OCI-LY7 (cell line): ENCODE measurements around the gene THAP11. TPM values are rescaled to one million over a fixed set of nuclear protein-coding genes. Genes with fewer than 3 reads are reported as not detected.

Experiments used
- BruUV-seq: library from RNA; stranded (reverse); fragments of 400-500 nt; replicated peaks from 2 replicates; lab custom pipeline; 2021; lab: Mats Ljungman, UMichigan
- CTCF ChIA-PET: fragments of 300-600 bp; sonication (Branson Sonifier 250); formaldehyde crosslinking; loops from one replicate; lab custom pipeline; 2022; ENCODE audit warnings: antibody characterized with exemption; ENCODE audit not compliant: unreplicated experiment; lab: Charles Lee
- POLR2A ChIA-PET: fragments of 300-600 bp; sonication (Branson Sonifier 250); formaldehyde crosslinking; loops from one replicate; lab custom pipeline; 2022; ENCODE audit warnings: antibody characterized with exemption; lab: Charles Lee
- DNase-seq: peaks from one replicate; pipeline ENCODE4 v3.0.0-alpha.2; 2015; ENCODE audit warnings: low spot score
- H2AFZ ChIP-seq: fragments of 200-600 bp; sonication (generic), shearing (Covaris generic); 2 replicates; pipeline ENCODE4 v1.6.1; 2014; ENCODE audit warnings: mild to moderate bottlenecking, antibody characterized with exemption, low read length, moderate library complexity
- H3K27ac ChIP-seq: fragments of 200-600 bp; sonication (generic); 2 replicates; pipeline ENCODE4 v1.5.1; 2014; ENCODE audit warnings: mixed run types, low read depth, mild to moderate bottlenecking, moderate library complexity, low read length, inconsistent platforms; ENCODE audit not compliant: poor library complexity, severe bottlenecking
- H3K36me3 ChIP-seq: fragments of 200-600 bp; sonication (generic); 2 replicates; pipeline ENCODE4 v1.6.1; 2014; ENCODE audit warnings: mild to moderate bottlenecking, antibody characterized with exemption, low read length, moderate library complexity, mixed read lengths; ENCODE audit not compliant: insufficient read depth
- H3K4me1 ChIP-seq: fragments of 200-600 bp; sonication (generic); 2 replicates; pipeline ENCODE4 v1.5.1; 2014; ENCODE audit warnings: mild to moderate bottlenecking, low read length; ENCODE audit not compliant: insufficient read depth, poor library complexity, severe bottlenecking
- H3K4me2 ChIP-seq: fragments of 200-600 bp; sonication (generic); 2 replicates; pipeline ENCODE4 v1.6.1; 2014; ENCODE audit warnings: mild to moderate bottlenecking, low read length
- H3K4me3 ChIP-seq: fragments of 200-600 bp; sonication (generic); 2 replicates; pipeline ENCODE4 v1.5.1; 2014; ENCODE audit warnings: mild to moderate bottlenecking, low read depth, low read length; ENCODE audit not compliant: poor library complexity, severe bottlenecking
- H3K79me2 ChIP-seq: fragments of 200-600 bp; sonication (generic); 2 replicates; pipeline ENCODE4 v1.6.1; 2016; ENCODE audit warnings: low read depth, mild to moderate bottlenecking, low read length, moderate library complexity, mixed read lengths; ENCODE audit not compliant: insufficient read depth
- H3K9me2 ChIP-seq: fragments of 200-600 bp; sonication (generic); 2 replicates; pipeline ENCODE4 v1.6.1; 2016; ENCODE audit warnings: mild to moderate bottlenecking, low read length, mixed read lengths; ENCODE audit not compliant: insufficient read depth
- H3K9me3 ChIP-seq: fragments of 200-600 bp; sonication (generic); 2 replicates; pipeline ENCODE4 v1.6.1; 2014; ENCODE audit warnings: mild to moderate bottlenecking, mixed run types, low read length, mixed read lengths
- H4K20me1 ChIP-seq: fragments of 200-600 bp; sonication (generic); 2 replicates; pipeline ENCODE4 v1.6.1; 2014; ENCODE audit warnings: mild to moderate bottlenecking, antibody characterized with exemption, low read length, moderate library complexity, mixed read lengths; ENCODE audit not compliant: insufficient read depth
- CTCF ChIP-seq: fragments of 200-600 bp; sonication (generic); conservative IDR thresholded peaks from 2 replicates; pipeline ENCODE4 v1.5.1; 2014; ENCODE audit warnings: mild to moderate bottlenecking, antibody characterized with exemption, low read length, moderate library complexity, mixed read lengths
- EZH2phosphoT487 ChIP-seq: fragments of 200-600 bp; sonication (generic); IDR thresholded peaks from 2 replicates; pipeline ENCODE4 v1.6.1; 2018; ENCODE audit warnings: low read depth, borderline replicate concordance, mild to moderate bottlenecking, mixed run types, antibody characterized with exemption, low read length, moderate library complexity, mixed read lengths
- intact Hi-C: fragments of 100-400 bp; cut with micrococcal nuclease; formaldehyde crosslinking; loops from one replicate; pipeline ENCODE4 v1.10.0; 2022; ENCODE audit not compliant: unreplicated experiment
- total RNA-seq, 2 experiments: library from RNA; depleted of rRNA in 1 of 2; stranded (reverse); fragments of >200 nt in 1 of 2; shearing (Covaris generic) in 1 of 2; gene quantifications; 2 replicates each; pipeline ENCODE4 v1.2.3, GENCODE V29; 2014 to 2022

The THAP11 gene
- total RNA-seq, 2 experiments from 2014 or later, result 39.5 to 66.3 TPM

- intact Hi-C loops, result loop anchor here (10.0 kb wide), 1 partner anchor 256 kb away; no protein-coding TSS in a partner anchor
- H3K4me3 ChIP-seq, result no peak overlapping the region
- H3K4me2 ChIP-seq, result no peak overlapping the region
- peaks cover 52% of the 10 kb centered on the region for H3K79me2 ChIP-seq
- no peaks in the 10 kb centered on the region for H3K9me2 ChIP-seq
- no TSS peak for BruUV-seq
- CTCF ChIA-PET, result no interaction called here
- H3K4me1 ChIP-seq, result peaks cover 54% of the 10 kb centered on the region
- H4K20me1 ChIP-seq, result no peaks in the 10 kb centered on the region
- H3K27ac ChIP-seq, result peak overlapping the region; percentile 76
- POLR2A ChIA-PET, result interaction anchor here (2.4 kb wide), 2 partner anchors 20 to 82 kb away, joined by 8 to 10 read pairs; partner anchors contain the start of gene GFOD2
- TF ChIP-seq EZH2phosphoT487, result no peak
- H3K9me3 ChIP-seq, result no peaks in the 10 kb centered on the region
- peaks cover 77% of the 10 kb centered on the region for H3K36me3 ChIP-seq
- DNase-seq, result no peak
- H2AFZ ChIP-seq, result no peak overlapping the region
Observed at GRCh38 chr16:67800338-67800926, 41.7 kb upstream of the THAP11 start.

GRCh38 chr16:67801241-67801640, 40.9 kb upstream of the THAP11 start:
- peaks cover 57% of the 10 kb centered on the region for H3K79me2 ChIP-seq
- TF ChIP-seq CTCF (no peak), EZH2phosphoT487 (no peak)
- H3K27ac ChIP-seq, result peak overlapping the region; percentile 76
- no peaks in the 10 kb centered on the region for H3K9me3 ChIP-seq
- POLR2A ChIA-PET, result interaction anchor here (0.5 to 2.4 kb wide), 4 partner anchors 13 to 174 kb away, joined by 3 to 10 read pairs (median 6); partner anchors contain the start of gene GFOD2
- H3K4me2 ChIP-seq, result peak overlapping the region; percentile 60
- H4K20me1 ChIP-seq, result no peaks in the 10 kb centered on the region
- no peak overlapping the region for H2AFZ ChIP-seq
- BruUV-seq, result no TSS peak
- no peaks in the 10 kb centered on the region for H3K9me2 ChIP-seq
- CTCF ChIA-PET, result no interaction called here
- H3K36me3 ChIP-seq, result peaks cover 75% of the 10 kb centered on the region
- intact Hi-C loops, result loop anchor here (10.0 kb wide), 1 partner anchor 256 kb away; no protein-coding TSS in a partner anchor
- no peak for DNase-seq
- peak overlapping the region; percentile 33 for H3K4me3 ChIP-seq
- peaks cover 54% of the 10 kb centered on the region for H3K4me1 ChIP-seq

- TF ChIP-seq CTCF (no peak), EZH2phosphoT487 (no peak)
- no peak overlapping the region for H2AFZ ChIP-seq
- H3K4me3 ChIP-seq, result peak overlapping the region; percentile 33
- H3K79me2 ChIP-seq, result peaks cover 55% of the 10 kb centered on the region
- H3K27ac ChIP-seq, result peak overlapping the region; percentile 76
- intact Hi-C loops, result loop anchor here (10.0 kb wide), 1 partner anchor 257 kb away; no protein-coding TSS in a partner anchor
- ChIA-PET POLR2A (interaction anchor here (0.7 to 2.4 kb wide), 3 partner anchors 21 to 83 kb away, joined by 4 to 10 read pairs (median 8); partner anchors contain the start of gene GFOD2), CTCF (no interaction called here)
- H3K9me3 ChIP-seq, result no peaks in the 10 kb centered on the region
- H3K36me3 ChIP-seq, result peaks cover 68% of the 10 kb centered on the region
- DNase-seq, result peak; percentile 81
- peaks cover 54% of the 10 kb centered on the region for H3K4me1 ChIP-seq
- no peaks in the 10 kb centered on the region for H3K9me2 ChIP-seq
- no TSS peak for BruUV-seq
- H4K20me1 ChIP-seq, result no peaks in the 10 kb centered on the region
- H3K4me2 ChIP-seq, result peak overlapping the region; percentile 60
Observed at GRCh38 chr16:67801883-67802282, 40.2 kb upstream of the THAP11 start.
